IMR-90 (cell line): ENCODE data around the gene CERK. TPM values are rescaled to one million over a fixed set of nuclear protein-coding genes. Genes with fewer than 3 reads are reported as not detected.
A peak's percentile ranks its signal among the peaks of the same experiment; 100 is the strongest.

Source experiments
- ATAC-seq: fragments of 200-7000 bp; cut with Tn5 transposase; 2 replicates; pipeline ENCODE4 v1.9.1; 2020; ENCODE audit warnings: low read depth, mild to moderate bottlenecking, moderate library complexity
- BruUV-seq: library from RNA; stranded (reverse); fragments of 400-500 nt; replicated peaks from 2 replicates; lab custom pipeline; 2021; lab: Mats Ljungman, UMichigan
- CTCF ChIA-PET: fragments of 300-600 bp; formaldehyde crosslinking; extraction: SDS; loops from one replicate; lab custom pipeline; 2021; ENCODE audit warnings: antibody characterized with exemption; lab: Yijun Ruan, JAX
- POLR2A ChIA-PET: fragments of 300-600 bp; sonication (Branson Sonifier 250); formaldehyde crosslinking; loops from one replicate; lab custom pipeline; 2022; ENCODE audit warnings: antibody characterized with exemption; ENCODE audit not compliant: unreplicated experiment; lab: Charles Lee
- DNase-seq: peaks from one replicate; pipeline ENCODE4 v3.0.0; 2013
- H2AFZ ChIP-seq: replicated peaks from 2 replicates; pipeline ENCODE3; 2013; ENCODE audit warnings: low read length, mild to moderate bottlenecking; ENCODE audit not compliant: poor library complexity
- H2AK5ac ChIP-seq: 2 replicates; pipeline ENCODE4 v1.6.1; 2013; ENCODE audit warnings: low read depth, low read length, inconsistent platforms
- H2AK9ac ChIP-seq: replicated peaks from 2 replicates; pipeline ENCODE3; 2013; ENCODE audit warnings: mild to moderate bottlenecking, low read depth, low read length, moderate library complexity; ENCODE audit not compliant: poor library complexity
- H2BK120ac ChIP-seq: 2 replicates; pipeline ENCODE4 v1.6.1; 2013; ENCODE audit warnings: low read depth, low read length, inconsistent platforms
- H2BK15ac ChIP-seq: 3 replicates; pipeline ENCODE4 v1.6.1; 2013; ENCODE audit warnings: low read depth, low read length, inconsistent platforms
- H2BK20ac ChIP-seq: 2 replicates; pipeline ENCODE4 v1.6.1; 2013; ENCODE audit warnings: low read depth, mild to moderate bottlenecking, inconsistent platforms, low read length, moderate library complexity
- H2BK5ac ChIP-seq: 2 replicates; pipeline ENCODE4 v1.6.1; 2013; ENCODE audit warnings: mild to moderate bottlenecking, low read depth, low read length, inconsistent platforms; ENCODE audit not compliant: poor library complexity, severe bottlenecking
- H3K14ac ChIP-seq: replicated peaks from 2 replicates; pipeline ENCODE4 v1.6.1; 2013; ENCODE audit warnings: low read depth, low read length, inconsistent platforms
- H3K18ac ChIP-seq: 2 replicates; pipeline ENCODE4 v1.6.1; 2013; ENCODE audit warnings: low read depth, low read length, control low read depth
- H3K23ac ChIP-seq: 2 replicates; pipeline ENCODE4 v1.6.1; 2013; ENCODE audit warnings: low read depth, low read length, inconsistent platforms
- H3K27ac ChIP-seq: 2 replicates; pipeline ENCODE4 v1.5.1; 2013; ENCODE audit warnings: mild to moderate bottlenecking, control low read depth, low read length; ENCODE audit not compliant: insufficient read depth
- H3K27me3 ChIP-seq: 2 replicates; pipeline ENCODE4 v1.6.1; 2013; ENCODE audit warnings: low read length; ENCODE audit not compliant: control insufficient read depth, insufficient read depth
- H3K36me3 ChIP-seq: 2 replicates; pipeline ENCODE4 v1.6.1; 2013; ENCODE audit warnings: low read length, mixed read lengths; ENCODE audit not compliant: control insufficient read depth, insufficient read depth
- H3K4ac ChIP-seq: 2 replicates; pipeline ENCODE4 v1.6.1; 2013; ENCODE audit warnings: low read depth, low read length, inconsistent platforms
- H3K4me1 ChIP-seq: 2 replicates; pipeline ENCODE4 v1.6.1; 2013; ENCODE audit warnings: low read length, mixed read lengths; ENCODE audit not compliant: control insufficient read depth, insufficient read depth
- H3K4me2 ChIP-seq: 2 replicates; pipeline ENCODE4 v1.6.1; 2013; ENCODE audit warnings: low read depth, mild to moderate bottlenecking, control low read depth, low read length, moderate library complexity
- H3K4me3 ChIP-seq: 2 replicates; pipeline ENCODE4 v1.5.1; 2013; ENCODE audit warnings: low read depth, mild to moderate bottlenecking, control low read depth, low read length, moderate library complexity; ENCODE audit not compliant: insufficient read depth
- H3K56ac ChIP-seq: 2 replicates; pipeline ENCODE4 v1.6.1; 2013; ENCODE audit warnings: low read length, inconsistent platforms; ENCODE audit not compliant: insufficient read depth; ENCODE audit errors: extremely low read depth
- H3K79me1 ChIP-seq, 2 experiments: 2 replicates each; pipeline ENCODE4 v1.6.1; 2013; ENCODE audit warnings: low read length in 2 of 2, inconsistent platforms in 1 of 2, low read depth in 1 of 2
- H3K9ac ChIP-seq: 2 replicates; pipeline ENCODE4 v1.6.1; 2013; ENCODE audit warnings: low read depth, low read length, control low read depth
- H3K9me1 ChIP-seq: 2 replicates; pipeline ENCODE4 v1.6.1; 2013; ENCODE audit warnings: low read length, inconsistent platforms; ENCODE audit not compliant: insufficient read depth
- H3K9me3 ChIP-seq: 2 replicates; pipeline ENCODE4 v1.6.1; 2013; ENCODE audit warnings: low read length; ENCODE audit not compliant: control insufficient read depth, insufficient read depth
- H4K20me1 ChIP-seq: 2 replicates; pipeline ENCODE4 v1.6.1; 2013; ENCODE audit warnings: low read length, inconsistent platforms; ENCODE audit not compliant: insufficient read depth
- H4K5ac ChIP-seq: 2 replicates; pipeline ENCODE4 v1.6.1; 2013; ENCODE audit warnings: mild to moderate bottlenecking, low read depth, low read length, control low read depth
- H4K8ac ChIP-seq, 2 experiments: 2 replicates each; pipeline ENCODE4 v1.6.1; 2013; ENCODE audit warnings: low read depth in 2 of 2, low read length in 2 of 2, control low read depth in 1 of 2, inconsistent platforms in 1 of 2
- H4K91ac ChIP-seq: 2 replicates; pipeline ENCODE4 v1.6.1; 2013; ENCODE audit warnings: low read depth, low read length, inconsistent platforms; ENCODE audit not compliant: insufficient read depth
- BHLHE40 ChIP-seq: fragments of 150-350 bp; IDR thresholded peaks from 2 replicates; pipeline ENCODE4 v1.6.1; 2016; ENCODE audit warnings: mild to moderate bottlenecking, low read depth, low read length
- CEBPB ChIP-seq: IDR thresholded peaks from 2 replicates; pipeline ENCODE4 v1.6.1; 2012; ENCODE audit warnings: low read depth, low read length, improper control_type of control experiment
- CHD1 ChIP-seq: IDR thresholded peaks from 2 replicates; pipeline ENCODE4 v1.6.1; 2012; ENCODE audit warnings: low read depth, low read length, improper control_type of control experiment
- FOS ChIP-seq: fragments of 150-350 bp; IDR thresholded peaks from 2 replicates; pipeline ENCODE4 v1.6.1; 2016; ENCODE audit warnings: low read depth, low read length
- MAFK ChIP-seq: IDR thresholded peaks from 2 replicates; pipeline ENCODE4 v1.6.1; 2012; ENCODE audit warnings: low read depth, low read length, improper control_type of control experiment
- MAZ ChIP-seq: IDR thresholded peaks from 2 replicates; pipeline ENCODE4 v1.6.1; 2012; ENCODE audit warnings: low read depth, mild to moderate bottlenecking, low read length, improper control_type of control experiment, moderate library complexity, borderline replicate concordance
- MXI1 ChIP-seq: IDR thresholded peaks from 2 replicates; pipeline ENCODE4 v1.6.1; 2012; ENCODE audit warnings: low read depth, mild to moderate bottlenecking, low read length, moderate library complexity, borderline replicate concordance
- NFE2L2 ChIP-seq: fragments of 150-350 bp; IDR thresholded peaks from 2 replicates; pipeline ENCODE4 v1.6.1; 2016; ENCODE audit warnings: low read depth, mild to moderate bottlenecking, low read length
- RAD21 ChIP-seq: IDR thresholded peaks from 2 replicates; pipeline ENCODE4 v1.6.1; 2012; ENCODE audit warnings: low read length, improper control_type of control experiment
- RCOR1 ChIP-seq: IDR thresholded peaks from 2 replicates; pipeline ENCODE4 v1.6.1; 2012; ENCODE audit warnings: mild to moderate bottlenecking, low read length, improper control_type of control experiment; ENCODE audit not compliant: insufficient replicate concordance
- SMC3 ChIP-seq: fragments of 150-350 bp; IDR thresholded peaks from 2 replicates; pipeline ENCODE4 v1.6.1; 2016; ENCODE audit warnings: low read depth, mild to moderate bottlenecking, antibody characterized with exemption, low read length, moderate library complexity
- WGBS, 2 experiments: methylation state at CpG; one replicate each; pipeline versions ENCODE4 v1.1.5 to v1.1.7; 2013; ENCODE audit warnings: missing lambda C conversion rate in 2 of 2; ENCODE audit not compliant: insufficient read length in 1 of 2; ENCODE audit errors: extremely low coverage in 2 of 2; 5-methylcytosine and 5-hydroxymethylcytosine counted together
- dilution Hi-C: fragments of 300-500 bp; cut with HindIII; formaldehyde crosslinking; loops from one replicate; pipeline ENCODE4 v1.14.3; 2018; ENCODE audit warnings: low sequenced_read_pairs; ENCODE audit not compliant: unreplicated experiment
- in situ Hi-C: fragments of 300-500 bp; cut with MboI; formaldehyde crosslinking; loops from 3 replicates; pipeline ENCODE4 v1.14.3; 2019; ENCODE audit warnings: low sequenced_read_pairs, inconsistent platforms, mixed read lengths
- intact Hi-C: fragments of 100-400 bp; cut with micrococcal nuclease; formaldehyde crosslinking; loops from 2 replicates; pipeline ENCODE4 v1.10.0; 2022
- polyA plus RNA-seq, 3 experiments: library from polyadenylated mRNA; depleted of rRNA; stranded (reverse); fragments of >200 nt; gene quantifications; 2 replicates each; pipeline ENCODE4 v1.2.3, GENCODE V29; 2012; ENCODE audit warnings: low replicate concordance in 1 of 3
- total RNA-seq: library from RNA; depleted of rRNA; stranded (reverse); fragments of >200 nt; gene quantifications from 2 replicates; pipeline ENCODE4 v1.2.3, GENCODE V29; 2012
- TF ChIP-seq, protein P1 (sequence below): fragments of 150-350 bp; IDR thresholded peaks from 2 replicates; pipeline ENCODE4 v1.6.1; 2016; ENCODE audit warnings: low read depth, mild to moderate bottlenecking, low read length, moderate library complexity, borderline replicate concordance
- TF ChIP-seq, protein P2 (sequence below): fragments of 150-350 bp; IDR thresholded peaks from 2 replicates; pipeline ENCODE4 v1.6.1; 2017; ENCODE audit warnings: mild to moderate bottlenecking, antibody characterized with exemption, low read length, low read depth
- TF ChIP-seq, protein P3 (sequence below): conservative IDR thresholded peaks from 2 replicates; pipeline ENCODE4 v1.5.1; 2012; ENCODE audit warnings: mild to moderate bottlenecking, low read depth, low read length, improper control_type of control experiment

Gene CERK
- total and polyA plus RNA-seq, 2 of the 4 experiments (the other 2 are of a cell fraction): 25.3 to 38.7 TPM

DNA sequence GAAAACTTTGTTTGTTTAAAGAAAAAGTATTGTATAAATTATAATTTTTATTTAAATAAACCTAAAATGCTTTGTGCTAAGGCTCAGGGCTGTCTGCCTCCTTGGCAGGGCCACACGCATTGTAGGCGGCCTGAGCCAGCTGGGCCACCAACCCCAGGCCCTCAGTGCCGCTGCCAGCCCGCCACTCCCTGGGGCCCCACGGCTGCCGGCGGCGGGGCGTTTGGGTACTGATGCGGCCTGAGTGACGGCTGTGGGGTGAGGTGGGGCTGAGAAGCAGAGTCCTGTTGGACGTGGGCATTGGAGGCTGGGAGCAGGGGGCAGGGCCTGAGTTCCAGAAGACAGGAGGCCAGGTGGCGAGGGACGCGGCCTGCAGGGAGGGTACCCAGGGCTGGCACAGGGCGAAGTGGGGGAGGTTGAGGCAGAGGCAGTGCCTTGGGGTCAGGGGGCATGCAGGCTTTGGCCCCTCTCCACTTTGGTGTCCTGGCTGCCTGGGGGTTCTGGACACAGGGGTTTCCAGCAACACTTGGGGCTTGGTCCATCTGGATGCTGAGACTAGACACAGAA, 58.3 kb downstream of the CERK start:
- peak overlapping the region; percentile 50 for H2AFZ ChIP-seq
- no TSS peak for BruUV-seq
- H4K5ac ChIP-seq: peak overlapping the region; percentile 23
- peak overlapping the region; percentile 12; the same call in 1 of the 2 replicates for H4K91ac ChIP-seq
- 0 out of 2 replicates have a peak overlapping the region, but pooled peaks have one; percentile 64 for H3K23ac ChIP-seq
- in situ Hi-C loops (no loop called here), dilution Hi-C loops (no loop called here), intact Hi-C loops (loop anchor here (5.0 kb wide), 2 partner anchors 102 to 117 kb away; no protein-coding TSS in a partner anchor)
- H3K4ac ChIP-seq: peak overlapping the region; percentile 75
- no peaks in the 10 kb centered on the region for H3K27me3 ChIP-seq
- peak overlapping the region; percentile 48; the same call in 1 of the 2 replicates for H3K27ac ChIP-seq
- peak overlapping the region in 1 of 2 experiments; percentile 52; a peak in 1 of 4 replicates for H4K8ac ChIP-seq
- H3K9ac ChIP-seq: no peak overlapping the region
- peaks cover 32% of the 10 kb centered on the region; the same call in 1 of the 2 replicates for H3K36me3 ChIP-seq
- peak; percentile 79 for ATAC-seq
- peaks cover 0 to 6% of the 10 kb centered on the region in 2 experiments; a peak in 1 of 4 replicates for H3K79me1 ChIP-seq
- ChIA-PET CTCF (no interaction called here), POLR2A (no interaction called here)
- H3K14ac ChIP-seq: 0 out of 2 replicates have a peak overlapping the region, but pooled peaks have one; percentile 8
- H3K4me1 ChIP-seq: peaks cover 14% of the 10 kb centered on the region
- H2BK5ac ChIP-seq: peak overlapping the region; percentile 66
- H3K9me1 ChIP-seq: peaks cover 9% of the 10 kb centered on the region
- no peak overlapping the region for H3K56ac ChIP-seq
- H2BK120ac ChIP-seq: peak overlapping the region; percentile 54
- H2BK20ac ChIP-seq: no peak overlapping the region
- H2AK5ac ChIP-seq: peak overlapping the region; percentile 88
- H3K4me3 ChIP-seq: no peak overlapping the region
- 0% methylated on average over 1 of the region's 16 CpGs; no CpG with 5 or more reads in 1 of the 2 experiments for WGBS, 2 experiments
- H3K4me2 ChIP-seq: peak overlapping the region; percentile 42; the same call in 1 of the 2 replicates
- peaks cover 15% of the 10 kb centered on the region for H4K20me1 ChIP-seq
- no peak overlapping the region for H2BK15ac ChIP-seq
- DNase-seq: no peak
- H3K9me3 ChIP-seq: no peaks in the 10 kb centered on the region
- peak overlapping the region; percentile 69; the same call in 1 of the 2 replicates for H3K18ac ChIP-seq
- peak overlapping the region; percentile 66 for H2AK9ac ChIP-seq
- TF ChIP-seq, protein P1, sequence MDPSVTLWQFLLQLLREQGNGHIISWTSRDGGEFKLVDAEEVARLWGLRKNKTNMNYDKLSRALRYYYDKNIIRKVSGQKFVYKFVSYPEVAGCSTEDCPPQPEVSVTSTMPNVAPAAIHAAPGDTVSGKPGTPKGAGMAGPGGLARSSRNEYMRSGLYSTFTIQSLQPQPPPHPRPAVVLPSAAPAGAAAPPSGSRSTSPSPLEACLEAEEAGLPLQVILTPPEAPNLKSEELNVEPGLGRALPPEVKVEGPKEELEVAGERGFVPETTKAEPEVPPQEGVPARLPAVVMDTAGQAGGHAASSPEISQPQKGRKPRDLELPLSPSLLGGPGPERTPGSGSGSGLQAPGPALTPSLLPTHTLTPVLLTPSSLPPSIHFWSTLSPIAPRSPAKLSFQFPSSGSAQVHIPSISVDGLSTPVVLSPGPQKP: no peak
- TF ChIP-seq, protein P2, sequence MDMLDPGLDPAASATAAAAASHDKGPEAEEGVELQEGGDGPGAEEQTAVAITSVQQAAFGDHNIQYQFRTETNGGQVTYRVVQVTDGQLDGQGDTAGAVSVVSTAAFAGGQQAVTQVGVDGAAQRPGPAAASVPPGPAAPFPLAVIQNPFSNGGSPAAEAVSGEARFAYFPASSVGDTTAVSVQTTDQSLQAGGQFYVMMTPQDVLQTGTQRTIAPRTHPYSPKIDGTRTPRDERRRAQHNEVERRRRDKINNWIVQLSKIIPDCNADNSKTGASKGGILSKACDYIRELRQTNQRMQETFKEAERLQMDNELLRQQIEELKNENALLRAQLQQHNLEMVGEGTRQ: no peak
- no peak for TF ChIP-seq BHLHE40
- no peak for TF ChIP-seq SMC3
- TF ChIP-seq RAD21: no peak
- TF ChIP-seq MAFK: no peak
- TF ChIP-seq MAZ: no peak
- TF ChIP-seq, protein P3, sequence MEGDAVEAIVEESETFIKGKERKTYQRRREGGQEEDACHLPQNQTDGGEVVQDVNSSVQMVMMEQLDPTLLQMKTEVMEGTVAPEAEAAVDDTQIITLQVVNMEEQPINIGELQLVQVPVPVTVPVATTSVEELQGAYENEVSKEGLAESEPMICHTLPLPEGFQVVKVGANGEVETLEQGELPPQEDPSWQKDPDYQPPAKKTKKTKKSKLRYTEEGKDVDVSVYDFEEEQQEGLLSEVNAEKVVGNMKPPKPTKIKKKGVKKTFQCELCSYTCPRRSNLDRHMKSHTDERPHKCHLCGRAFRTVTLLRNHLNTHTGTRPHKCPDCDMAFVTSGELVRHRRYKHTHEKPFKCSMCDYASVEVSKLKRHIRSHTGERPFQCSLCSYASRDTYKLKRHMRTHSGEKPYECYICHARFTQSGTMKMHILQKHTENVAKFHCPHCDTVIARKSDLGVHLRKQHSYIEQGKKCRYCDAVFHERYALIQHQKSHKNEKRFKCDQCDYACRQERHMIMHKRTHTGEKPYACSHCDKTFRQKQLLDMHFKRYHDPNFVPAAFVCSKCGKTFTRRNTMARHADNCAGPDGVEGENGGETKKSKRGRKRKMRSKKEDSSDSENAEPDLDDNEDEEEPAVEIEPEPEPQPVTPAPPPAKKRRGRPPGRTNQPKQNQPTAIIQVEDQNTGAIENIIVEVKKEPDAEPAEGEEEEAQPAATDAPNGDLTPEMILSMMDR: no peak
- TF ChIP-seq MXI1: no peak
- TF ChIP-seq NFE2L2: no peak
- TF ChIP-seq FOS: no peak
- TF ChIP-seq CHD1: no peak
- no peak for TF ChIP-seq CEBPB
- no peak for TF ChIP-seq RCOR1
